ENCODE data around the gene ASXL3. TPM values are rescaled to one million over a fixed set of nuclear protein-coding genes. Genes with fewer than 3 reads are reported as not detected.

The ASXL3 gene
- total and polyA plus RNA-seq, 2 experiments from 2014 or later = 6.1 to 10.0 TPM

DNA sequence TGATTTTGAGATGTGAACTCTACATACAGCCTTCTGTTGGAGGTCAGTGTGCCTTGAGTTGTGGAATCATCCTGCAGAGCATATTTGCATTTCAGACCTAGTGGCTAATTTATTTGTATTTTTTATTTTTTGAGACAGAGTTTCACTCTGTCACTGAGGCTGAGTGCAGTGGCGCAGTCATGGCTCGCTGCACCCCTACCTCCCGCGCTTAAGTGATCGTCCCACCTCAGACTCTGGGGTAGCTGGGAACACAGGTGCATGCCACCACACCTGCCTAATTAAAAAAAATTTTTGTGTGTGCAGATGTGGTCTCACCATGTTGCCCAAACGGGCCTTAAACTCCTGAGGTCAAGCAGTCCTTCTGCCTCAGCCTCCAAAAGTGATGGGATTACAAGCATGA lies 104.4 kb downstream of the ASXL3 start:
- H3K9me3 ChIP-seq (ENCODE audit: low read depth) = no peaks in the 10 kb centered on the region
- peaks cover 8% of the 10 kb centered on the region for H3K4me1 ChIP-seq (ENCODE audit: low read depth)
- no peak overlapping the region for H3K4me3 ChIP-seq
- DNase-seq (ENCODE audit: low read depth in 1 of 2, low spot score in 1 of 2) = no peak
- H3K27me3 ChIP-seq = no peaks in the 10 kb centered on the region
- TF ChIP-seq, protein P1, sequence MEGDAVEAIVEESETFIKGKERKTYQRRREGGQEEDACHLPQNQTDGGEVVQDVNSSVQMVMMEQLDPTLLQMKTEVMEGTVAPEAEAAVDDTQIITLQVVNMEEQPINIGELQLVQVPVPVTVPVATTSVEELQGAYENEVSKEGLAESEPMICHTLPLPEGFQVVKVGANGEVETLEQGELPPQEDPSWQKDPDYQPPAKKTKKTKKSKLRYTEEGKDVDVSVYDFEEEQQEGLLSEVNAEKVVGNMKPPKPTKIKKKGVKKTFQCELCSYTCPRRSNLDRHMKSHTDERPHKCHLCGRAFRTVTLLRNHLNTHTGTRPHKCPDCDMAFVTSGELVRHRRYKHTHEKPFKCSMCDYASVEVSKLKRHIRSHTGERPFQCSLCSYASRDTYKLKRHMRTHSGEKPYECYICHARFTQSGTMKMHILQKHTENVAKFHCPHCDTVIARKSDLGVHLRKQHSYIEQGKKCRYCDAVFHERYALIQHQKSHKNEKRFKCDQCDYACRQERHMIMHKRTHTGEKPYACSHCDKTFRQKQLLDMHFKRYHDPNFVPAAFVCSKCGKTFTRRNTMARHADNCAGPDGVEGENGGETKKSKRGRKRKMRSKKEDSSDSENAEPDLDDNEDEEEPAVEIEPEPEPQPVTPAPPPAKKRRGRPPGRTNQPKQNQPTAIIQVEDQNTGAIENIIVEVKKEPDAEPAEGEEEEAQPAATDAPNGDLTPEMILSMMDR (IDR thresholded peaks at IDR 0.05; ENCODE audit: low read depth, low read length) = no peak
- H3K36me3 ChIP-seq = peaks cover 6% of the 10 kb centered on the region
- no peak overlapping the region for H3K27ac ChIP-seq

DNA sequence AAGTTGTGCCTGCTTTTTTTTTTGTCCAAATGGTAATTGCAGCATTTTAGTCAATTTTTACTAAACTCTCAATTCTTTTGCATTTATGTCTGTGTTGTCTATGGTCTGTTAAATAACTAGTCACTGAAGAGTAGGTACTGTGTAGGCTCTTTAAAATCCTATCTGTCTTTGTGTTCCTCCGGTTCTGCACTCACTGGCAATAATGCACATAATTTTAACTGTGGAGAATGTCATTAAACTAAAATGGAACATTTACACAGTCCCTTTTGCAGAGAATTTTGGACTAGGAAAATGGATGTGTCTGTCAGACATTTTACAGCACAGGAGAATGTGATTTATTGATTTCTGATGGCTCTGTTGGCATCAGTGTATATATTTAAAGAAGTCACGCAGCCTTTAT lies 116.6 kb downstream of the ASXL3 start:
- H3K4me3 ChIP-seq = no peak overlapping the region
- H3K27ac ChIP-seq = no peak overlapping the region
- no peaks in the 10 kb centered on the region for H3K9me3 ChIP-seq (ENCODE audit: low read depth)
- TF ChIP-seq, protein P1 (IDR thresholded peaks at IDR 0.05; ENCODE audit: low read depth, low read length) = no peak
- H3K4me1 ChIP-seq (ENCODE audit: low read depth) = no peaks in the 10 kb centered on the region
- no peak for DNase-seq (ENCODE audit: low read depth in 1 of 2, low spot score in 1 of 2)
- H3K36me3 ChIP-seq = no peaks in the 10 kb centered on the region
- H3K27me3 ChIP-seq = no peaks in the 10 kb centered on the region

DNA sequence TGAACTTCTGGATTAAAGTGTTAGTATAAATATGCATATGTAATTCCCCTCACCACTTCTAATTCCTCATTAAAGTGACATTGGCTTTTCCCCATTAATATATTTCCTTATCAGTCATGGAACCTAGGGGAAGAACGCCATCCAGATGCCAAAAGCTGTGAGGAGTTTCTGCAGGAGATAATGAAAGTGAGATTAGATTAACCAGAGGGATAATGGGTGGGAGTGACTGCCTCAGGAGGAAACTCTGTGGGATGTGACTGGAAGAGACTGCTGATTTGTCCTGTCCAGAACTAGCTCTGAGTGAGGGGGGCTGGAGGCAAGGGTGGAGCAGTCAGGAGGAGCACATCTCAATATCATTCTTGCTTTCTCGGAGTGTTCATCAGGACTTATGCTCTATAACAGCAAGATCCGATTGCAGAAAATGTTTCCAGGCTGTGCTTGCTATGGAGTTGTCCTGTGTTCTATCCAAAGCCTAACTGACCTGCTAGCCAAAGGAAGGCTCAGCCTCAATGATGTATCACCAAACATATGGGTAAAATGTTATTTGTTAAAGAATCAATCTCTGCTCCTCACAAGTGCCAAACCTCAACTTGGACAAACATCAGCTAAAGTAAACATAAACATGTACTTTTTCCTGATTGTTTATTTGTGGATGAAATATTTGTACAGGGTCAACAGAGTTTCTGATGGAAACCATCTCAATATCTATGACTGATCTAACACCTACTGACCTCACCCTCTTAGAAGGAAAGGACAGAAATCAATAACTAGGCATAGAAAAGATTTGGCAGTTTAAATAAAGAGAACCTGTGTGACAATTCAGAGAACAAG lies 118.5 kb downstream of the ASXL3 start:
- Histone ChIP-seq H3K27me3 (no peaks in the 10 kb centered on the region), H3K4me3 (no peak overlapping the region), H3K27ac (no peak overlapping the region), H3K9me3 (ENCODE audit: low read depth) (no peaks in the 10 kb centered on the region), H3K4me1 (ENCODE audit: low read depth) (no peaks in the 10 kb centered on the region), H3K36me3 (no peaks in the 10 kb centered on the region)
- no peak for DNase-seq (ENCODE audit: low read depth in 1 of 2, low spot score in 1 of 2)
- TF ChIP-seq, protein P1 (IDR thresholded peaks at IDR 0.05; ENCODE audit: low read depth, low read length) = no peak

DNA sequence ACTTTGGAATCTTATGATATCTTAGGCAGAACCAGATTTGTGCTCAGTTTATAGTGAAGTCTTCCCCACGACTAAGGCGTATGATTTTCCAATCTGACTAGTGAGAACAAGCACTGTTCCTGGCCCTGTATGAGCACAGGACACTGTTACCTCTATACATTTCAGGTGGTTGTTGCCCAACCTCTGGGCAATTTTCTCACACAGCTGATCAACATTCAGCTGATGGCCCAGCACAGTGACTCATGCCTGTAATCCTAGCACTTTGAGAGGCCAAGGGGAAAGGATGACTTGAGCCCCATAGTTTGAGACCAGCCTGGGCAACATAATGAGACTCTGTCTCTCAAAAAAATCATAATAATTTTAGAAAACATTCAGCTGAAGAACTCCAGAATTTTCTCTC lies 119.5 kb downstream of the ASXL3 start:
- Histone ChIP-seq H3K36me3 (no peaks in the 10 kb centered on the region), H3K27ac (no peak overlapping the region), H3K9me3 (ENCODE audit: low read depth) (no peaks in the 10 kb centered on the region), H3K27me3 (no peaks in the 10 kb centered on the region), H3K4me3 (no peak overlapping the region), H3K4me1 (ENCODE audit: low read depth) (no peaks in the 10 kb centered on the region)
- TF ChIP-seq, protein P1 (IDR thresholded peaks at IDR 0.05; ENCODE audit: low read depth, low read length) = no peak
- DNase-seq (ENCODE audit: low read depth in 1 of 2, low spot score in 1 of 2) = no peak

DNA sequence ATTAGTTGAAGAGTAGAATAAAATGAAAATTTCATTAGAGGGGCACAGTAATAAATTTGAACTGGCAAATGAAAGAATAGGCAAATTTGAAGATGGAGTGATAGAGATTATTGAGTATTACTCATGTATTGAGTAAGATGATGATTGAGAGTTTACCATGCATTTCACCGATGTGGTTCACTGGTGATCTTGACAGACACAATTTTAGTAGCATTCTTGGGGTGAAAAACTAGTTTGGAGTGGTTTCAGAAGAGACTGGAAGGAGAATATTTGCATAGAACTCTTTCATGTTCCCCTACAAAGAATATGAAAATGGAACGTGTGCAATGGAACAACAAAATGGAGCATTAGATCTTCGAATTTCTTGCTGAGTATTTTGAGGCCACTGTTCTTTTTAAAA lies 121.4 kb downstream of the ASXL3 start:
- Histone ChIP-seq H3K27me3 (no peaks in the 10 kb centered on the region), H3K9me3 (ENCODE audit: low read depth) (no peaks in the 10 kb centered on the region)

More for the DNA sequence above, 121.4 kb downstream of the ASXL3 start:
- Histone ChIP-seq H3K4me3 (no peak overlapping the region), H3K4me1 (ENCODE audit: low read depth) (no peaks in the 10 kb centered on the region), H3K36me3 (no peaks in the 10 kb centered on the region), H3K27ac (no peak overlapping the region)
- no peak for DNase-seq (ENCODE audit: low read depth in 1 of 2, low spot score in 1 of 2)
- TF ChIP-seq, protein P1 (IDR thresholded peaks at IDR 0.05; ENCODE audit: low read depth, low read length) = no peak
